Measurements from ENCODE around the gene KCNIP4.

GRCh38 chr4:21628916-21629610, 319.5 kb downstream of the KCNIP4 start:
- TF ChIP-seq CTCF (IDR thresholded peaks at IDR 0.05) = no peak
- no peak for TF ChIP-seq POLR2A (IDR thresholded peaks at IDR 0.05)

Measured in heart left ventricle (tissue), 13 donors.